ENCODE results near the gene FAM168A.

DNA sequence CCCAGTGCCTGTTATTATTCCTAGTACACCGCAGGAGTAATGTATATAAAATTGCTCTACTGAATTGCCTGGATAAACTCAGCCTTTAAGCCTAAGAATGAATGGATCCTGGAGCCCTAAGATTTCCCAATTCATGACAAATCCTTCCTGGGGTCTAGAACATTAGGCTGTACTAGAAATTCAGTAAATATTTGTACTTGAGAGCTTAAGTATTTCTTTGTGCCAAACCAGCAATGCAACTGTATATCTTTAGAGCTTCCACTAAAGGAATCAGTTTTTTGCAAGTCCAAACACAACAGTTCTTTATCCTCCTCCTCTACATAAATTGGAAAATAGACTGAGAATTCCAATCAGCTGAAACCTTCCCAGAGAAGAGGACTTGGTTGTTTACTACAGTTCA, 65.6 kb downstream of the FAM168A start:
- TF ChIP-seq, protein P1, sequence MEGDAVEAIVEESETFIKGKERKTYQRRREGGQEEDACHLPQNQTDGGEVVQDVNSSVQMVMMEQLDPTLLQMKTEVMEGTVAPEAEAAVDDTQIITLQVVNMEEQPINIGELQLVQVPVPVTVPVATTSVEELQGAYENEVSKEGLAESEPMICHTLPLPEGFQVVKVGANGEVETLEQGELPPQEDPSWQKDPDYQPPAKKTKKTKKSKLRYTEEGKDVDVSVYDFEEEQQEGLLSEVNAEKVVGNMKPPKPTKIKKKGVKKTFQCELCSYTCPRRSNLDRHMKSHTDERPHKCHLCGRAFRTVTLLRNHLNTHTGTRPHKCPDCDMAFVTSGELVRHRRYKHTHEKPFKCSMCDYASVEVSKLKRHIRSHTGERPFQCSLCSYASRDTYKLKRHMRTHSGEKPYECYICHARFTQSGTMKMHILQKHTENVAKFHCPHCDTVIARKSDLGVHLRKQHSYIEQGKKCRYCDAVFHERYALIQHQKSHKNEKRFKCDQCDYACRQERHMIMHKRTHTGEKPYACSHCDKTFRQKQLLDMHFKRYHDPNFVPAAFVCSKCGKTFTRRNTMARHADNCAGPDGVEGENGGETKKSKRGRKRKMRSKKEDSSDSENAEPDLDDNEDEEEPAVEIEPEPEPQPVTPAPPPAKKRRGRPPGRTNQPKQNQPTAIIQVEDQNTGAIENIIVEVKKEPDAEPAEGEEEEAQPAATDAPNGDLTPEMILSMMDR (IDR thresholded peaks at IDR 0.05) = no peak
- TF ChIP-seq POLR2A (IDR thresholded peaks at IDR 0.05) = no peak
- TF ChIP-seq EP300 (IDR thresholded peaks at IDR 0.05; ENCODE audit: low read depth) = no peak
